ENCODE results near the gene CCT5. TPM values are rescaled to one million over a fixed set of nuclear protein-coding genes. Genes with fewer than 3 reads are reported as not detected.
A peak's percentile ranks its signal among the peaks of the same experiment; 100 is the strongest.
"Not testable (repeated sequence)": the region's sequence is repeated elsewhere in the genome, so short reads cannot be mapped to it uniquely, and the experiment has no call there.

CCT5 gene
- total RNA-seq, 1 donor from 2014 or later: 663 TPM

GRCh38 chr5:10277773-10278630 lies 27.9 kb downstream of the CCT5 start:
- no peak for DNase-seq

- DNase-seq: no peak
Observed at GRCh38 chr5:10278658-10279279, 28.7 kb downstream of the CCT5 start.

GRCh38 chr5:10279328-10279727 lies 29.2 kb downstream of the CCT5 start:
- no peak for DNase-seq

GRCh38 chr5:10279925-10280720 lies 30.0 kb downstream of the CCT5 start:
- no peak for DNase-seq

- peak; percentile 87 for DNase-seq
Observed at GRCh38 chr5:10283927-10284635, 34.0 kb downstream of the CCT5 start.

GRCh38 chr5:10285362-10285761 lies 35.3 kb downstream of the CCT5 start:
- not testable (repeated sequence) for DNase-seq

- DNase-seq: no peak
Observed at GRCh38 chr5:10286162-10286861, 36.2 kb downstream of the CCT5 start.

- DNase-seq: no peak
Observed at GRCh38 chr5:10286862-10287227, 36.8 kb downstream of the CCT5 start.

GRCh38 chr5:10288592-10289219 lies 38.6 kb downstream of the CCT5 start:
- DNase-seq: no peak

- DNase-seq: no peak
Observed at GRCh38 chr5:10289353-10289752, 39.3 kb downstream of the CCT5 start.

- no peak for DNase-seq
Observed at GRCh38 chr5:10289991-10290390, 39.9 kb downstream of the CCT5 start.

- no peak for DNase-seq
Observed at GRCh38 chr5:10290438-10290837, 40.4 kb downstream of the CCT5 start.

GRCh38 chr5:10291692-10292339 lies 41.7 kb downstream of the CCT5 start:
- no peak for DNase-seq

- DNase-seq: no peak
Observed at GRCh38 chr5:10293907-10294662, 44.0 kb downstream of the CCT5 start.

GRCh38 chr5:10295619-10296326 lies 45.7 kb downstream of the CCT5 start:
- DNase-seq: peak; percentile 54

- no peak for DNase-seq
Observed at GRCh38 chr5:10297646-10298204, 47.6 kb downstream of the CCT5 start.

- no peak for DNase-seq
Observed at GRCh38 chr5:10300246-10300645, 50.2 kb downstream of the CCT5 start.

GRCh38 chr5:10301266-10301665 lies 51.2 kb downstream of the CCT5 start:
- no peak for DNase-seq
